Endothelial cell of umbilical vein (primary cell): ENCODE data around the gene RFC2. TPM values are rescaled to one million over a fixed set of nuclear protein-coding genes. Genes with fewer than 3 reads are reported as not detected.
A peak's percentile ranks its signal among the peaks of the same experiment; 100 is the strongest.
"Not testable (repeated sequence)": the region's sequence is repeated elsewhere in the genome, so short reads cannot be mapped to it uniquely, and the experiment has no call there.

Source experiments
- BruUV-seq: library from RNA; stranded (reverse); fragments of 400-500 nt; replicated peaks from 2 replicates; lab custom pipeline; 2021; lab: Mats Ljungman, UMichigan
- CTCF ChIA-PET: fragments of 300-600, 350-600 bp; sonication (Branson Sonifier 250); formaldehyde crosslinking; loops from one replicate; lab custom pipeline; 2021; ENCODE audit warnings: antibody characterized with exemption, inconsistent platforms; lab: Charles Lee
- POLR2A ChIA-PET: fragments of 300-600, 350-600 bp; sonication (Branson Sonifier 250); formaldehyde crosslinking; loops from one replicate; lab custom pipeline; 2021; ENCODE audit warnings: antibody characterized with exemption, inconsistent platforms; lab: Charles Lee
- DNase-seq: peaks from one replicate; pipeline ENCODE4 v3.0.0-alpha.2; 2011; ENCODE audit warnings: low read depth, low spot score
- FAIRE-seq: peaks from 2 replicates; lab custom pipeline; 2011; peaks lifted over from hg19 to GRCh38; lab: Jason Lieb, UNC
- H2AFZ ChIP-seq: 2 replicates; pipeline ENCODE4 v1.6.0; 2012; ENCODE audit warnings: low read depth, low read length, control low read depth, inconsistent platforms
- H3K27ac ChIP-seq: 2 replicates; pipeline ENCODE4 v1.5.1; 2011; ENCODE audit warnings: low read depth, mild to moderate bottlenecking, control low read depth, low read length, moderate library complexity; ENCODE audit not compliant: insufficient read depth
- H3K27me3 ChIP-seq, 2 experiments: 2 replicates each; pipeline versions ENCODE4 v1.6.0 to v1.6.1; 2011; ENCODE audit warnings: low read length in 2 of 2, mixed read lengths in 1 of 2; ENCODE audit not compliant: control insufficient read depth in 2 of 2, insufficient read depth in 2 of 2
- H3K36me3 ChIP-seq, 2 experiments: 2 replicates in 1 of 2; 3 replicates in 1 of 2; pipeline ENCODE4 v1.5.1; 2011; ENCODE audit warnings: low read length in 2 of 2, mild to moderate bottlenecking in 1 of 2, moderate library complexity in 1 of 2; ENCODE audit not compliant: control insufficient read depth in 2 of 2, insufficient read depth in 2 of 2; ENCODE audit errors: extremely low read depth in 1 of 2
- H3K4me1 ChIP-seq: 3 replicates; pipeline ENCODE4 v1.5.1; 2011; ENCODE audit warnings: mild to moderate bottlenecking, low read length; ENCODE audit not compliant: control insufficient read depth, insufficient read depth; ENCODE audit errors: extremely low read depth
- H3K4me2 ChIP-seq: 2 replicates; pipeline ENCODE4 v1.6.1; 2011; ENCODE audit warnings: low read length, control low read depth, mixed read lengths; ENCODE audit not compliant: insufficient read depth
- H3K4me3 ChIP-seq, 3 experiments: fragments of 200-600 bp in 1 of 3; sonication (generic), shearing (Covaris generic) in 1 of 3; replicated peaks in 1 of 3; 2 replicates each; pipeline ENCODE4 v1.5.1; 2011 to 2016; ENCODE audit warnings: control low read depth in 3 of 3, low read length in 3 of 3, mild to moderate bottlenecking in 2 of 3, inconsistent platforms in 1 of 3, low read depth in 1 of 3, moderate library complexity in 1 of 3; ENCODE audit not compliant: insufficient read depth in 1 of 3
- H3K79me2 ChIP-seq: 2 replicates; pipeline ENCODE4 v1.6.0; 2012; ENCODE audit warnings: low read length, inconsistent platforms; ENCODE audit not compliant: control insufficient read depth, insufficient read depth
- H3K9ac ChIP-seq: replicated peaks from 2 replicates; pipeline ENCODE3; 2011; ENCODE audit warnings: low read length, control low read depth; ENCODE audit not compliant: insufficient read depth; ENCODE audit errors: extremely low read depth
- H3K9me1 ChIP-seq: replicated peaks from 3 replicates; pipeline ENCODE4 v1.6.0; 2011; ENCODE audit warnings: mild to moderate bottlenecking, low read length; ENCODE audit not compliant: control insufficient read depth, insufficient read depth; ENCODE audit errors: extremely low read depth
- H3K9me3 ChIP-seq: replicated peaks from 2 replicates; pipeline ENCODE4 v1.5.1; 2012; ENCODE audit warnings: low read length, inconsistent platforms; ENCODE audit not compliant: control insufficient read depth, insufficient read depth
- H4K20me1 ChIP-seq: replicated peaks from 2 replicates; pipeline ENCODE3; 2011; ENCODE audit warnings: mild to moderate bottlenecking, low read length; ENCODE audit not compliant: control insufficient read depth, insufficient read depth; ENCODE audit errors: extremely low read depth
- FOS ChIP-seq: IDR thresholded peaks from 2 replicates; pipeline ENCODE4 v1.6.1; 2011; ENCODE audit warnings: mild to moderate bottlenecking, low read length, moderate library complexity, borderline replicate concordance; ENCODE audit not compliant: insufficient read depth
- POLR2A ChIP-seq: IDR thresholded peaks from 2 replicates; pipeline ENCODE4 v1.6.1; 2012; ENCODE audit warnings: low read depth, mild to moderate bottlenecking, control low read depth, low read length
- dilution Hi-C: fragments of 300-500 bp; cut with MboI; formaldehyde crosslinking; loops from one replicate; pipeline ENCODE4 v1.15.0; 2019; ENCODE audit warnings: low sequenced_read_pairs; ENCODE audit not compliant: extremely low pct_ligation_motif_present
- intact Hi-C: fragments of 100-400 bp; cut with micrococcal nuclease; formaldehyde crosslinking; loops from one replicate; pipeline ENCODE4 v1.10.0; 2022
- polyA plus RNA-seq, 4 experiments: library from polyadenylated mRNA; depleted of rRNA in 3 of 4; stranded (reverse) in 3 of 4; unstranded in 1 of 4; fragments of >200 nt; gene quantifications; 2 replicates each; pipeline versions ENCODE4 v1.2.1 to v1.2.3, GENCODE V29; 2011 to 2012; ENCODE audit warnings: missing spikeins in 1 of 4
- total RNA-seq: library from RNA; stranded (reverse); gene quantifications from 2 replicates; pipeline ENCODE4 v1.2.3, GENCODE V29; 2021
- TF ChIP-seq, protein P1 (sequence below), 2 donors: IDR thresholded peaks; 1 replicate in 1 of 2; 2 replicates in 1 of 2; pipeline ENCODE4 v1.5.1; 2011; ENCODE audit warnings: low read length in 2 of 2, mild to moderate bottlenecking in 2 of 2, moderate library complexity in 2 of 2, control low read depth in 1 of 2, inconsistent platforms in 1 of 2, low read depth in 1 of 2; ENCODE audit not compliant: insufficient read depth in 1 of 2; ENCODE audit errors: extremely low read depth in 1 of 2

The RFC2 gene
- total and polyA plus RNA-seq, 2 donors (not counting 3 experiments of a cell fraction or from before 2014, with no cell fraction given): 24.4 to 44.3 TPM

GRCh38 chr7:74197449-74198124 is 56.6 kb downstream of the RFC2 start:
- H3K4me1 ChIP-seq: no peaks in the 10 kb centered on the region
- BruUV-seq: no TSS peak
- no peak overlapping the region for H2AFZ ChIP-seq
- dilution Hi-C loops: no loop called here
- no peak overlapping the region for H3K4me3 ChIP-seq
- FAIRE-seq: no peak
- H3K36me3 ChIP-seq: peaks cover 16 to 20% of the 10 kb centered on the region in 2 experiments
- H3K9ac ChIP-seq: no peak overlapping the region
- no peaks in the 10 kb centered on the region for H3K27me3 ChIP-seq
- TF ChIP-seq FOS: no peak
- peak; percentile 23 for TF ChIP-seq POLR2A
- TF ChIP-seq, protein P1, sequence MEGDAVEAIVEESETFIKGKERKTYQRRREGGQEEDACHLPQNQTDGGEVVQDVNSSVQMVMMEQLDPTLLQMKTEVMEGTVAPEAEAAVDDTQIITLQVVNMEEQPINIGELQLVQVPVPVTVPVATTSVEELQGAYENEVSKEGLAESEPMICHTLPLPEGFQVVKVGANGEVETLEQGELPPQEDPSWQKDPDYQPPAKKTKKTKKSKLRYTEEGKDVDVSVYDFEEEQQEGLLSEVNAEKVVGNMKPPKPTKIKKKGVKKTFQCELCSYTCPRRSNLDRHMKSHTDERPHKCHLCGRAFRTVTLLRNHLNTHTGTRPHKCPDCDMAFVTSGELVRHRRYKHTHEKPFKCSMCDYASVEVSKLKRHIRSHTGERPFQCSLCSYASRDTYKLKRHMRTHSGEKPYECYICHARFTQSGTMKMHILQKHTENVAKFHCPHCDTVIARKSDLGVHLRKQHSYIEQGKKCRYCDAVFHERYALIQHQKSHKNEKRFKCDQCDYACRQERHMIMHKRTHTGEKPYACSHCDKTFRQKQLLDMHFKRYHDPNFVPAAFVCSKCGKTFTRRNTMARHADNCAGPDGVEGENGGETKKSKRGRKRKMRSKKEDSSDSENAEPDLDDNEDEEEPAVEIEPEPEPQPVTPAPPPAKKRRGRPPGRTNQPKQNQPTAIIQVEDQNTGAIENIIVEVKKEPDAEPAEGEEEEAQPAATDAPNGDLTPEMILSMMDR (IDR thresholded peaks at IDR 0.05; ENCODE audit: extremely low read depth in 1 of 2, insufficient read depth in 1 of 2, low read depth in 1 of 2, low read length in 2 of 2): no peak
- H3K9me3 ChIP-seq: no peaks in the 10 kb centered on the region
- no peaks in the 10 kb centered on the region for H4K20me1 ChIP-seq
- peaks cover 7% of the 10 kb centered on the region for H3K79me2 ChIP-seq
- no peak overlapping the region for H3K27ac ChIP-seq
- CTCF ChIA-PET: interaction anchor here (0.6 to 2.1 kb wide), 2 partner anchors 9 to 22 kb away, joined by 3 to 13 read pairs; no protein-coding TSS in a partner anchor
- POLR2A ChIA-PET: no interaction called here
- no peaks in the 10 kb centered on the region for H3K9me1 ChIP-seq
- no peak overlapping the region for H3K4me2 ChIP-seq
- DNase-seq: no peak
- intact Hi-C loops: no loop called here

DNA sequence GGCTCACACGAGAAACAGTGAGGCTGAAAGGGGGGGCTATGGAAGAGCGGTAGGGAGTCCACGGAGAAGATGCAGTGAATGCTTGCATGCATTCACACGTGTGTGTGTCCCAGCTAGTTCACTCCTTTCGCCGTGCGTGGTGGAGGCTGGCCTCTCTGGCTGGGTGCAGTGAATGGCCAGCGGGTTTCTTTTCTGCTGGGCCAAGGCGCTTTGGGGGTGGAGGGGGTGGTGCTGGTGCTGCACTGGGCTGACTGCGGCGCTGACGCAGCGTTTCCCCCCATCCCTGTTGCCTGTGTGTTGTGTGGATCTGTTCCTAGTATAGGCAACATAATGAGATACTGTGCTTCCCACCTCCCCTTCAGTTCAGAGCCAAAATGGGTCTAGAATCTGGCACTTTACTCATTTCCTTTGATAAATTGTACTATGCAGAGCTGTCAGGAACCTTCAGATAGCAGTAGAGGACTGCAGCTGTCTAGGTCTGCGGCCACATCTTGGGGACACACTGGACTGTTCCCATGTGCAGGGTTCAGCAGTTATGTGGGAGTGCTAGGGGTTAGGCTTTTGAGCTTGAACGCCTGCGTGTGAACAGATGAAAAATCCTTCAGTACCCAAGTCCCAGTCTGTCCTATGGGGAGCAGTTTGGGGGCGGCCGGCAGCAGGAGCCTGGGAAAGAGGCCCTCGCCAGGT is 58.1 kb downstream of the RFC2 start:
- BruUV-seq, FAIRE-seq: not testable (repeated sequence)

GRCh38 chr7:74195139-74195860 is 58.9 kb downstream of the RFC2 start:
- DNase-seq, H4K20me1 ChIP-seq, H3K27me3 ChIP-seq, dilution Hi-C loops, FAIRE-seq, H3K4me3 ChIP-seq, H3K4me1 ChIP-seq, H3K9me3 ChIP-seq, H3K9ac ChIP-seq, H2AFZ ChIP-seq, intact Hi-C loops, H3K27ac ChIP-seq, H3K4me2 ChIP-seq, POLR2A ChIA-PET, H3K9me1 ChIP-seq, BruUV-seq: not testable (repeated sequence)
- Histone ChIP-seq H3K36me3 (peaks cover 19 to 32% of the 10 kb centered on the region in 2 experiments), H3K79me2 (peaks cover 18% of the 10 kb centered on the region)
- CTCF ChIA-PET: interaction anchor here (2.7 kb wide), 1 partner anchor 8 kb away, joined by 9 read pairs; no protein-coding TSS in a partner anchor

More for the DNA sequence above, 58.1 kb downstream of the RFC2 start:
- H2AFZ ChIP-seq, H3K9me1 ChIP-seq, H3K4me3 ChIP-seq, H3K4me2 ChIP-seq, POLR2A ChIA-PET, intact Hi-C loops, H3K4me1 ChIP-seq, dilution Hi-C loops, H3K27ac ChIP-seq, DNase-seq, H4K20me1 ChIP-seq, H3K9ac ChIP-seq, H3K27me3 ChIP-seq, H3K9me3 ChIP-seq: not testable (repeated sequence)
- CTCF ChIA-PET: interaction anchor here (2.1 kb wide), 1 partner anchor 10 kb away, joined by 13 read pairs; no protein-coding TSS in a partner anchor
- peaks cover 16 to 25% of the 10 kb centered on the region in 2 experiments for H3K36me3 ChIP-seq
- H3K79me2 ChIP-seq: peaks cover 11% of the 10 kb centered on the region
